SH-SY5Y (cell line): ENCODE results near the gene PER2.

Source experiments
- GATA2 ChIP-seq: IDR thresholded peaks from 2 replicates; pipeline ENCODE4 v1.6.1; 2011; ENCODE audit warnings: mild to moderate bottlenecking, low read depth, low read length
- GATA3 ChIP-seq: IDR thresholded peaks from 2 replicates; pipeline ENCODE4 v1.6.1; 2011; ENCODE audit warnings: low read depth, mild to moderate bottlenecking, low read length, moderate library complexity

PER2 gene

GRCh38 chr2:238267884-238268680, 20.3 kb downstream of the PER2 start:
- TF ChIP-seq GATA2 = no peak
- no peak for TF ChIP-seq GATA3

GRCh38 chr2:238267341-238267710, 21.1 kb downstream of the PER2 start:
- TF ChIP-seq GATA2 = no peak
- no peak for TF ChIP-seq GATA3

- TF ChIP-seq GATA3 (no peak), GATA2 (no peak)
Observed at GRCh38 chr2:238265605-238266004, 22.8 kb downstream of the PER2 start.

- TF ChIP-seq GATA2 = no peak
- no peak for TF ChIP-seq GATA3
Observed at GRCh38 chr2:238264072-238264460, 24.3 kb downstream of the PER2 start.

GRCh38 chr2:238263204-238264071, 25.0 kb downstream of the PER2 start:
- TF ChIP-seq GATA2 (no peak), GATA3 (no peak)

- no peak for TF ChIP-seq GATA2
- TF ChIP-seq GATA3 = no peak
Observed at GRCh38 chr2:238262496-238263122, 25.8 kb downstream of the PER2 start.

GRCh38 chr2:238261718-238262375, 26.6 kb downstream of the PER2 start:
- TF ChIP-seq GATA3 = no peak

- TF ChIP-seq GATA2 = no peak
- no peak for TF ChIP-seq GATA3
Observed at GRCh38 chr2:238260883-238261282, 27.5 kb downstream of the PER2 start.

GRCh38 chr2:238259061-238260020, 29.1 kb downstream of the PER2 start:
- TF ChIP-seq GATA3 (no peak), GATA2 (no peak)

GRCh38 chr2:238257786-238258700, 30.4 kb downstream of the PER2 start:
- TF ChIP-seq GATA2 = no peak

GRCh38 chr2:238256594-238257104, 31.8 kb downstream of the PER2 start:
- TF ChIP-seq GATA2 (peak; percentile 96), GATA3 (no peak)

GRCh38 chr2:238256111-238256510, 32.3 kb downstream of the PER2 start:
- no peak for TF ChIP-seq GATA3
- TF ChIP-seq GATA2 = no peak

GRCh38 chr2:238255636-238256035, 32.8 kb downstream of the PER2 start:
- TF ChIP-seq GATA2 (no peak), GATA3 (no peak)
